CD4-positive, alpha-beta T cell treated with Interleukin-4 for 4 hours (primary cell): Measurements from ENCODE around the gene RFXANK.
"Not testable (repeated sequence)": the region's sequence is repeated elsewhere in the genome, so short reads cannot be mapped to it uniquely, and the experiment has no call there.

Source experiments
- DNase-seq: peaks from one replicate; pipeline ENCODE4 v3.0.0-alpha.2; 2020

The RFXANK gene

GRCh38 chr19:19170053-19170872 lies 21.8 kb upstream of the RFXANK start, which contains the start of gene MEF2B:
MEF2B (minus strand) TSS chr19:19170263; CDS start chr19:19150735, 19,528 bp downstream.
- peak; percentile 52 for DNase-seq

- DNase-seq, result no peak
Observed at GRCh38 chr19:19170873-19171672, 21.0 kb upstream of the RFXANK start.

- no peak for DNase-seq
Observed at GRCh38 chr19:19171821-19172532, 20.1 kb upstream of the RFXANK start.

- not testable (repeated sequence) for DNase-seq
Observed at GRCh38 chr19:19173243-19173642, 18.8 kb upstream of the RFXANK start.

DNA sequence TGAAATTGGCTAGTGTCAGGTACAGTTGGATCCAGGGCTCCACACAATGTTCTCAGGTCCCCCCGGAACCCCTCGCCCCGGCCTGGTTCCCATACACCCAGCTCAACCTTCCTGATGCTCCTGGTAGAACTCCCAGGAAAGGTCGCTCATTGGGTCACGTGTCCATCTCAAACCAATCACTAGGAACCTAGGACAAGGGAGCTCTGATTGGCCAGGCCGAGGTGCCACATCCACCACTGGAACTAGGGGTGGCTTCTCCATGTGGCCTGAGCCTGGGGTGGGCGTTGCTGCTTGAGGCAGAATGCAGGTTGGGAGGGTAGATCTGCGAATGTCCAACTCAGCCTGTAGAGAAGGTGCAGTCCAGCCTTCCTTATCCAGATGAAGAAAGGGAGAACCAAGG lies 15.1 kb upstream of the RFXANK start:
- no peak for DNase-seq

DNA sequence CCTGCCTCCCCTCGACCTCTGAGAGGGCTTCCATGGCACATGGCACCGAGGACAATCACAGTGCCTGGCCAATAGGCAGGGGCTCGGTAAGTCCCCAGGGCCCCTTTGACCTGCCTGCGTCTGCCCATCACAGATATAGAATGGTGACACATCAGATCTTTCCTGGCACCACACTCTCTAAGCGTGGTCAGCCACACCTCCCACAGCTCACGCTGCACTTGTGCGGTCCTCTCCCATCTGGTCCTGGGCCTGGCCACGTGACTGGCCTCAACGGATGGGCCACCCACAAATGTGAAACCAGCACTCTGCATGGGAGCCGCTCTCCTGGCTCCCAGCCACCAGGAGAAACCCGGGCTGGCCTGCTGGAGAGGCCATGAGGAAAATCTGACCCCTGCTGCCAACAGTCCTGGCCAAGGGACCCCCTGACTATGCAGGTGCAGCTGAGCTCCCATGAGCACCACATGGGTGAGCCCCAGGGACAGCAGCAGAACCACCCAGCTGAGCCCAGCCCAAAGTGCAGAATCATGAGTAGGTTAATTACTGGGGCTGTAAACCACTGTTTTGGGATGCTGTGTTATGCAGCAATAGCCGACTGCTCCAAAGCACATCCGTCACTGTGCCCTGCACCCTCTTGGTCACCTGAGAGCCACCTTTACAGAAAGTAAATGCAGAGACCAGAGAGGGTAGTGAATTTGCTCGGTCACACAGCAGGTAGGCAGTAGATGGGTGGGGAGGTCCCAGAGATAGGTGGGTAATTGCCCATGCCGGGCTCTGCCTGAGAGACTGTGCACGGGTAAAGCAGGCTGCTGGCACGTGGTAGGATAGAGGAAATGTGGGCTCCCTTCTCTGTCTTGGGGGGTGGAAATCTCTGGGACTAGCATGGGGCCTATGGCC lies 12.3 kb upstream of the RFXANK start:
- DNase-seq, result no peak

GRCh38 chr19:19181488-19181998 lies 10.5 kb upstream of the RFXANK start:
- no peak for DNase-seq

DNA sequence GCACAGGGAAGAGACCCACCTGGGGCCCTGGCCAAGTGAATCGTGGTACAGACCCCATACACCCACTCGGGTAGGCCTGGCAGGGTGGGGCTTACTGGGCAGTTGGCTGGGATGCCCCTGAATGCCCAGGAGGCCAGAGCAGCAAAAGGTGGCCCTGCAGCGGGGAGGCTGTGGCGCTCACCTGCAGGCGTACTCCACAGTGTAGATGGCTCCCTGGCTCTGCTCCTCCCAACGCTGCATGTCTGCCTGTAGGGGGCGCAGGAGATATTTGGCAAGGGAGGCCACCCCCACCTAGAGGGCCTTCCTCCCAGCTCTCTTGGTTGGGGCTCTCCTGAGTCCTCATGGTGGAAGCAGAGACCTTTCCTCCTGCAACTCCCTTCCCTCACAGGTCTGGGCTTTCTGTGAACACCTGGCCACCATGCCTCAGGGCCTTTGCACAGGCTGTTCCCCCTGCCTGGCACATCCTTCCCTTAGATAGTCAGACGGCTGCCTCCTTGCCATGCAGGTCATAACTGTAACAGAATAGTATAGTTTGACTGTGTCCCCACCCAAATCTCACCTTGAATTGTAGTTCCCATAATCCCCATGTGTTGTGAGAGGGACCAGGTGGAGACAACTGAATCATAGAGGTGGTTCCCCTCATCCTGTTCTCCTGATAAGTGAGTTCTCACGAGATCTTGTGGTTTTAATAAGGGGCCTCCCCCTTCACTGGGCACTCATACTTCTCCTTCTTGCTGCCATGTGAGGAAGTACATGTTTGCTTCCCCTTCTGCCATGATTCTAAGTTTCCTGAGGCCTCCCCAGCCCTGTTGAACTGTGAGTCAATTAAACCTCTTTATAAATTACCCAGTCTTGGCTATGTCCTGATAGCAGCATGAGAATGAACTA lies 6.0 kb upstream of the RFXANK start:
- peak; percentile 65 for DNase-seq

GRCh38 chr19:19186742-19187141 lies 5.3 kb upstream of the RFXANK start:
- no peak for DNase-seq

GRCh38 chr19:19191768-19192077 lies 335 bp upstream of the RFXANK start:
- DNase-seq, result no peak

DNA sequence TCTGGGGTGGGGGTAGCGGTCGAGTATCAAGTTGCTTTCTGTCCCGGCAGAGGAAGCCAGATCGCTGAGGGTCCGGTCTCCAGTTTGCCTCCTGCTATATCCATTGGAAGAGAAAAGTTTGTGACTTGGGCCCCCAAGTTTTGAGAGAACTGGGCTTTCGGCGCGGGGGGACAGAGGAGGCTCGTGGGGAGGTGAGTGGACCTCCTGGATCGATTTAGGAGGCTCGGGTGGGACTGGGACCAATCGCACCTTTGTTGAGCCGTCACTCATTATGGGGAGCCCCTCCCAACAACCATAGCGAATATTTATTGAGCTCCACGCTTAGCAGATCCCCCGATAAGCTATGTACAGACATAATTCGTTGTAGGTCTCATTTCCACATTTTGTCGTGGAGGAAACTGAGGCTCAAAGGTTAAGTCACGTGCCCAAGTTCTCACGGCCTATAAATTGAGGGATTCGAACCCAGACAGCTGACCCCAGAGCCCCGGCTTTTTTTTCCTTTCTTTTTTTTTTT lies 909 bp downstream of the RFXANK start:
- no peak for DNase-seq

GRCh38 chr19:19193926-19194325 lies 1.9 kb downstream of the RFXANK start:
- no peak for DNase-seq

DNA sequence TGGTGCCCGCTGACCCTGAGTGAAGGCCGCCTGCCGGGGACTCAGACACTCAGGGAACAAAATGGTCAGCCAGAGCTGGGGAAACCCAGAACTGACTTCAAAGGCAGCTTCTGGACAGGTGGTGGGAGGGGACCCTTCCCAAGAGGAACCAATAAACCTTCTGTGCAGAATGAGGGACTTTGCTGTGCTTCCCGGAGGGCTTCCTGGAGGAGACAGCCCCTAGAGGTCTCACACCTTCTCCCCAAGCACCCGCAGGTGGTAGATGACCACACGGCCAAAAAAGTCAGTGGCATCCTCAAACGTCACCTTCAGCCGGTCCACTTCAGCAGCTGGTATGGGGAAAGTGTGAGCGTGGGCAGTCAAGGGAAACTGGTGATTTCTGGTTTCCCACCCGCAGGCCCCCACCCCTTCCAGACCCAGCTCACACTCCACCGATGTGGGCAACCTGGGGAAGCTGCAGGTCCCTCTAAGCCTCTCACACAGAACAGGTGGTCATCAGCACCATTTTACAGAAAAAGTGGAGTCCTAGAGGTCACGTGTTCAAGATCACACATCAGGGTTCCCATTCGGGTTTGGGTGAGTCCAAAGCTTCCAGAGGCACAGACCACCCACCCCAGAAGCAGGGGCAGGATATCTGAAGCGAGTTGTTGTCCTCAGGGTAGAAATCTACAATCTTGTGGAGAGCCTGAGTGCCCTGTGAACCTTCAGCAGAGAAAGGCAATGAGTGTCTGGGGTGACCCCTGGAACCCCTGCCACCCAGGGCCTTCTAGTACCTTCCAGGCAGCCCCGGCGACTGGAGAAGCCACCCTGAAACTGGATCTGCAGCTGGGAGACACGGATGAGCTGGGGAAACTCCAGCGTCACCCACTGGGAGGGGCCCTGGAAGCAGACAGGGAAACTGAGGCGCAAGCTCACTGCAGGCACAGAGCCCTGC lies 9.9 kb downstream of the RFXANK start:
- no peak for DNase-seq

- DNase-seq, result no peak
Observed at GRCh38 chr19:19202707-19203011, 10.6 kb downstream of the RFXANK start.

DNA sequence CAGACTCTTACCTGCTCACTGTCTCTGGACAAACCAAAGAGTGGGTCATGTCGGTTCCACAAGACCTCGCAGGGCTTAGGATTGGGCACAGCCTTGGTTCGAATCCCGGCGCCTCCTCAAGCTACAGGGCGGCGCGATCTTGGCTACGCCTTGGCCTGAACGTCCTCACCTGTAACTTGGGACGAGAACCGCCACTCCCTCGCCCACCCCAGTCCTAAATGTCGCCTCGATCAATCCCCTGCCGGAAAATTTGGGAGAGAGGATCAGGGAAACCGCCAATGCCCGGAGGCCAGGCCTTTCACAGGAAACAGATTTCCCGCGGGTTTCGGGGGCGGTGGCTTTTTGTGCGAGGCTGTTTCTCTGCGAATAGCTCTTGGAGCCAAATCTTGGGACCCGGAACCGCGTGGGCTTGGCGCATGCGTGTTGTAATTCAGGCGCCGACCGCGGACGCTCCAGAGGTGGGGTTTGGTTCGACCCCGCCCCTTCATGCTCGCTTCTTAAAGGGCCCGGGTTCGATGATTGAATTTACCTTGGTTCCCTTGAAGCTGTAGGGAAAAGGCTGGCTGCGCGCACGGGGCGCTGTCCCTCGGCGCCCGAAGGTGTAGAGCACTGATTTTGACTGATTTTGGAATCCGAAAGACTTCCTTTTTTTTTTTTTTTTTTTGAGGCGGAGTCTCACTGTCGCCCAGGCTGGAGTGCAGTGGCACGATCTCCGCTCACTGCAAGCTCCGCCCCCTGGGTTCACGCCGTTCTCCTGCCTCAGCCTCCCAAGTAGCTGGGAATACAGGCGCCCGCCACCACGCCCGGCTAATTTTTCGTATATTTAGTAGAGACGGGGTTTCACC lies 11.2 kb downstream of the RFXANK start, which contains the start of gene NR2C2AP:
Gene NR2C2AP (minus strand): TSS at position 403 of the 845 bp plus-strand sequence. CDS start 354 bp downstream, at position 49.
- peak; percentile 90 for DNase-seq

GRCh38 chr19:19204181-19204580 lies 12.1 kb downstream of the RFXANK start:
- DNase-seq, result no peak

GRCh38 chr19:19205416-19206410 lies 13.7 kb downstream of the RFXANK start:
- no peak for DNase-seq

GRCh38 chr19:19206938-19207337 lies 14.9 kb downstream of the RFXANK start:
- no peak for DNase-seq
